SK-N-MC (cell line): ENCODE data around the gene ZNF23.

Experiments
- DNase-seq: peaks from one replicate; pipeline ENCODE4 v3.0.0-alpha.2; 2011; ENCODE audit warnings: low read depth, low spot score
- H3K27ac ChIP-seq: fragments of 200-600 bp; sonication (generic); 2 replicates; pipeline ENCODE4 v1.5.1; 2016; ENCODE audit warnings: mixed run types
- H3K36me3 ChIP-seq: fragments of 200-600 bp; sonication (generic); 2 replicates; pipeline ENCODE4 v1.6.1; 2017; ENCODE audit warnings: antibody characterized with exemption, low read length, mixed read lengths; ENCODE audit not compliant: insufficient read depth
- H3K4me3 ChIP-seq: fragments of 200-600 bp; sonication (generic); 2 replicates; pipeline ENCODE4 v1.5.1; 2016
- H3K9ac ChIP-seq: fragments of 200-600 bp; sonication (generic); 2 replicates; pipeline ENCODE4 v1.8.0; 2017; ENCODE audit warnings: mixed run types, mixed read lengths; ENCODE audit not compliant: insufficient read length
- H3K9me3 ChIP-seq: fragments of 200-600 bp; sonication (generic); 2 replicates; pipeline ENCODE4 v1.6.1; 2017; ENCODE audit warnings: low read depth, mild to moderate bottlenecking, antibody characterized with exemption, low read length, moderate library complexity, mixed read lengths
- EZH2 ChIP-seq: fragments of 200-600 bp; sonication (generic); IDR thresholded peaks from one replicate; pipeline ENCODE4 v1.6.1; 2017; ENCODE audit warnings: antibody characterized with exemption
- FOXP2 ChIP-seq: optimal IDR thresholded peaks from 2 replicates; pipeline ENCODE3; 2011; ENCODE audit warnings: mild to moderate bottlenecking, moderate library complexity; ENCODE audit not compliant: insufficient read depth; ENCODE audit errors: extremely low read length, control extremely low read depth
- POLR2AphosphoS5 ChIP-seq: IDR thresholded peaks from 2 replicates; pipeline ENCODE4 v1.6.1; 2012; ENCODE audit warnings: mild to moderate bottlenecking, low read depth, low read length, borderline replicate concordance

The ZNF23 gene

GRCh38 chr16:71456801-71457200 lies 5.2 kb downstream of the ZNF23 start:
- H3K36me3 ChIP-seq = peaks cover 11% of the 10 kb centered on the region; the same call in 1 of the 2 replicates
- H3K9ac ChIP-seq = no peak overlapping the region
- H3K4me3 ChIP-seq = no peak overlapping the region
- TF ChIP-seq EZH2 (no peak), FOXP2 (no peak), POLR2AphosphoS5 (no peak)
- H3K27ac ChIP-seq = no peak overlapping the region
- H3K9me3 ChIP-seq = no peaks in the 10 kb centered on the region
- DNase-seq = no peak

DNA sequence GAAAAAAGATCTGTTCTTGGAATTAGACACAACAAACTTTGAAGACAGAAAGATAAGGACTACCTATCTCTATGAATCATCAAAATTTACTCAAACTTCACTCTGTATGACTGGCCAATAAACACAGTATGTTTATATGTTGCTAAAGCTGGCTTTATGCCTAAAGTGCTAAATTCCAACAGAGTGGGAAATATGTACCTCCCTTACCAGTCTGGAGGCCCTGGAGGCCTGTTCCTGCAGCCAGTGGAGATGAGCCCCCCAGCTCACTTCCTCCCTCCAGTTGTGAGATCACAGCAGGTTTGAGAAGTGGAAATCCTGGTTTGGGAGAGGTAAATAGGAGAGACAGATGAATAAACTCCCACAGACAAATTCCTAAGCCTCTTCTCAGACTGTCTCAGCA lies 9.0 kb downstream of the ZNF23 start:
- TF ChIP-seq FOXP2 (no peak), POLR2AphosphoS5 (no peak), EZH2 (no peak)
- Histone ChIP-seq H3K4me3 (no peak overlapping the region), H3K27ac (no peak overlapping the region), H3K9ac (no peak overlapping the region), H3K9me3 (peaks cover 10% of the 10 kb centered on the region; the same call in 1 of the 2 replicates), H3K36me3 (peaks cover 40% of the 10 kb centered on the region)
- DNase-seq = no peak

DNA sequence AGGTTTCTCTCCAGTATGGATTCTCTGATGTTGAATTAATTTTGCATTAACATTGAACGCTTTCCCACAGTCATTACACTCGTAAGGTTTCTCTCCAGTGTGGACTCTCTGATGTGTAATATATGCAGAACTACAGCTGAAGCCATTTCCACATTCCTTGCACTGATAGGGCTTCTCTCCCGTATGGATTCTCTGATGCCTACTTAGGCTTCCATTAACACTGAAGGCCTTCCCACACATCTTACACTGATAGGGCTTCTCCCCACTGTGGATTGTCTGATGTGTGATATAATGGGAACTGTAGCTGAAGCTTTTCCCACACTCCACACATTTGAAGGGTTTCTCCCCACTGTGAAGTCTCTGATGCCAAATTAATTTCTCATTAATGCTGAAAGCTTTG lies 13.0 kb downstream of the ZNF23 start:
- peaks cover 41% of the 10 kb centered on the region for H3K36me3 ChIP-seq
- H3K4me3 ChIP-seq = no peak overlapping the region
- H3K9me3 ChIP-seq = peaks cover 10% of the 10 kb centered on the region; the same call in 1 of the 2 replicates
- no peak for DNase-seq
- no peak for TF ChIP-seq POLR2AphosphoS5
- TF ChIP-seq FOXP2 = no peak
- TF ChIP-seq EZH2 = no peak
- no peak overlapping the region for H3K9ac ChIP-seq
- no peak overlapping the region for H3K27ac ChIP-seq

DNA sequence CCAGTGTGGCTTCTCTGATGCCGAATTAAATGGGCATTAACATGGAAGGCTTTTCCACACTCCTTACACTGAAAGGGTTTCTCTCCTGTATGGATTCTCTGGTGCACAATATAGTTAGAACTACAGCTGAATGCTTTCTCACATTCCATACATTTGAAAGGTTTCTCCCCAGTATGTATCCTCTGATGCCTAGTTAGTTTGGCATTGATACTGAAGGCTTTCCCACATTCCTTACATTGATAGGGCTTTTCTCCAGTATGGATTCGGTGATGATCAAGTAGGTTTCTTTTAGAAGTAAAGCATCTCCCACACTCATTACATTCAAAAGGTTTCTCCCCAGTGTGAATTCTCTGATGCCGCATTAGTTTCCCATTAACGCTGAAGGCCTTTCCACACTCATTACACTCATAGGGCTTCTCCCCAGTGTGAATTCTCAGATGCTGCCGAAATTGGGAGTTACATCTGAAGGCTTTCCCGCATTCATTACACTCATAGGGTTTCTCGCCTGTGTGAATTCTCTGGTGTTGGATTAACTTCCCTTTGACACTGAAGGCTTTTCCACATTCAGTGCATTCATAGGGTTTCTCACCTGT lies 13.7 kb downstream of the ZNF23 start:
- no peak for TF ChIP-seq FOXP2
- no peak for TF ChIP-seq EZH2
- no peak for TF ChIP-seq POLR2AphosphoS5
- H3K9ac ChIP-seq = no peak overlapping the region
- H3K36me3 ChIP-seq = peaks cover 41% of the 10 kb centered on the region
- H3K9me3 ChIP-seq = peaks cover 10% of the 10 kb centered on the region; the same call in 1 of the 2 replicates
- no peak overlapping the region for H3K27ac ChIP-seq
- DNase-seq = no peak
- no peak overlapping the region for H3K4me3 ChIP-seq

- H3K9me3 ChIP-seq = no peaks in the 10 kb centered on the region
Observed at GRCh38 chr16:71443714-71444113, 18.3 kb downstream of the ZNF23 start.

GRCh38 chr16:71442051-71442440 lies 20.0 kb downstream of the ZNF23 start, which contains the start of gene TLE7:
Gene TLE7 (minus strand): TSS chr16:71442054. CDS start chr16:71433324, 8,730 bp downstream.
- TF ChIP-seq EZH2 (no peak), POLR2AphosphoS5 (no peak), FOXP2 (no peak)
- H3K9ac ChIP-seq = no peak within 1 kb of the TSS
- no peak within 1 kb of the TSS for H3K4me3 ChIP-seq
- no peaks in the 10 kb centered on the region for H3K36me3 ChIP-seq
- H3K27ac ChIP-seq = no peak within 1 kb of the TSS
- no peak for DNase-seq
- no peaks in the 10 kb centered on the region for H3K9me3 ChIP-seq

More at GRCh38 chr16:71443714-71444113, 18.3 kb downstream of the ZNF23 start:
- no peak for DNase-seq
- Histone ChIP-seq H3K4me3 (no peak overlapping the region), H3K36me3 (peaks cover 7% of the 10 kb centered on the region), H3K9ac (no peak overlapping the region), H3K27ac (no peak overlapping the region)
- TF ChIP-seq POLR2AphosphoS5 = no peak
- TF ChIP-seq FOXP2 = no peak
- no peak for TF ChIP-seq EZH2

- no peak overlapping the region for H3K4me3 ChIP-seq
Observed at GRCh38 chr16:71441348-71442050, 20.5 kb downstream of the ZNF23 start.

GRCh38 chr16:71440669-71441347 lies 21.2 kb downstream of the ZNF23 start:
- DNase-seq = no peak
- Histone ChIP-seq H3K36me3 (no peaks in the 10 kb centered on the region), H3K9ac (no peak overlapping the region), H3K27ac (no peak overlapping the region), H3K4me3 (no peak overlapping the region), H3K9me3 (no peaks in the 10 kb centered on the region)
- TF ChIP-seq POLR2AphosphoS5 = no peak
- no peak for TF ChIP-seq EZH2
- TF ChIP-seq FOXP2 = no peak

More at GRCh38 chr16:71441348-71442050, 20.5 kb downstream of the ZNF23 start:
- no peak for DNase-seq
- no peak overlapping the region for H3K9ac ChIP-seq
- no peaks in the 10 kb centered on the region for H3K36me3 ChIP-seq
- no peak overlapping the region for H3K27ac ChIP-seq
- H3K9me3 ChIP-seq = no peaks in the 10 kb centered on the region
- TF ChIP-seq FOXP2 = no peak
- no peak for TF ChIP-seq POLR2AphosphoS5
- no peak for TF ChIP-seq EZH2
